Measurements from ENCODE around the gene NLRP12.

- TF ChIP-seq, protein P1, sequence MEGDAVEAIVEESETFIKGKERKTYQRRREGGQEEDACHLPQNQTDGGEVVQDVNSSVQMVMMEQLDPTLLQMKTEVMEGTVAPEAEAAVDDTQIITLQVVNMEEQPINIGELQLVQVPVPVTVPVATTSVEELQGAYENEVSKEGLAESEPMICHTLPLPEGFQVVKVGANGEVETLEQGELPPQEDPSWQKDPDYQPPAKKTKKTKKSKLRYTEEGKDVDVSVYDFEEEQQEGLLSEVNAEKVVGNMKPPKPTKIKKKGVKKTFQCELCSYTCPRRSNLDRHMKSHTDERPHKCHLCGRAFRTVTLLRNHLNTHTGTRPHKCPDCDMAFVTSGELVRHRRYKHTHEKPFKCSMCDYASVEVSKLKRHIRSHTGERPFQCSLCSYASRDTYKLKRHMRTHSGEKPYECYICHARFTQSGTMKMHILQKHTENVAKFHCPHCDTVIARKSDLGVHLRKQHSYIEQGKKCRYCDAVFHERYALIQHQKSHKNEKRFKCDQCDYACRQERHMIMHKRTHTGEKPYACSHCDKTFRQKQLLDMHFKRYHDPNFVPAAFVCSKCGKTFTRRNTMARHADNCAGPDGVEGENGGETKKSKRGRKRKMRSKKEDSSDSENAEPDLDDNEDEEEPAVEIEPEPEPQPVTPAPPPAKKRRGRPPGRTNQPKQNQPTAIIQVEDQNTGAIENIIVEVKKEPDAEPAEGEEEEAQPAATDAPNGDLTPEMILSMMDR (IDR thresholded peaks at IDR 0.05) = no peak
- TF ChIP-seq POLR2A (IDR thresholded peaks at IDR 0.05) = no peak
Observed at GRCh38 chr19:53771144-53771543, 53.0 kb downstream of the NLRP12 start.

Measured in ovary (tissue), 3 donors.